ENCODE data around the gene CNTFR. TPM values are rescaled to one million over a fixed set of nuclear protein-coding genes. Genes with fewer than 3 reads are reported as not detected.

Gene CNTFR
- total and polyA plus RNA-seq, 12 donors: 1.1 to 15.2 (median 3.8) TPM

- H3K4me3 ChIP-seq: no peak overlapping the region
- intact Hi-C loops (cut with DNase I): no loop called here
- H3K27ac ChIP-seq: no peak overlapping the region
- DNase-seq: no peak
- no peaks in the 10 kb centered on the region for H3K9me3 ChIP-seq (replicated peaks in 1 of 3)
- H3K36me3 ChIP-seq (replicated peaks in 1 of 2): no peaks in the 10 kb centered on the region
- TF ChIP-seq CTCF (IDR thresholded peaks at IDR 0.05): no peak
- no peak for TF ChIP-seq POLR2A (IDR thresholded peaks at IDR 0.05)
- no peaks in the 10 kb centered on the region for H3K27me3 ChIP-seq
- no peaks in the 10 kb centered on the region for H3K4me1 ChIP-seq (replicated peaks in 1 of 2)
- WGBS, 4 donors: 89 to 93% (median 91%) methylated on average over 4 to 6 of the region's 6 CpGs
Measured at GRCh38 chr9:34520505-34521385, 68.8 kb downstream of the CNTFR start.

GRCh38 chr9:34520096-34520495, 69.4 kb downstream of the CNTFR start:
- Histone ChIP-seq H3K27ac (no peak overlapping the region), H3K27me3 (no peaks in the 10 kb centered on the region), H3K9me3 (replicated peaks in 1 of 3) (no peaks in the 10 kb centered on the region), H3K36me3 (replicated peaks in 1 of 2) (no peaks in the 10 kb centered on the region), H3K4me1 (replicated peaks in 1 of 2) (no peaks in the 10 kb centered on the region), H3K4me3 (no peak overlapping the region)
- intact Hi-C loops (cut with DNase I): no loop called here
- TF ChIP-seq POLR2A (IDR thresholded peaks at IDR 0.05) (no peak), CTCF (IDR thresholded peaks at IDR 0.05) (no peak)
- WGBS, 4 donors: 83 to 90% (median 88%) methylated on average over 5 to 6 of the region's 6 CpGs
- no peak for DNase-seq

GRCh38 chr9:34519321-34520020, 70.1 kb downstream of the CNTFR start:
- no peak overlapping the region for H3K4me3 ChIP-seq
- intact Hi-C loops (cut with DNase I): no loop called here
- H3K27ac ChIP-seq: no peak overlapping the region
- no peaks in the 10 kb centered on the region for H3K4me1 ChIP-seq (replicated peaks in 1 of 2)
- no peaks in the 10 kb centered on the region for H3K36me3 ChIP-seq (replicated peaks in 1 of 2)
- no peaks in the 10 kb centered on the region for H3K9me3 ChIP-seq (replicated peaks in 1 of 3)
- no peaks in the 10 kb centered on the region for H3K27me3 ChIP-seq
- no peak for TF ChIP-seq POLR2A (IDR thresholded peaks at IDR 0.05)
- no peak for TF ChIP-seq CTCF (IDR thresholded peaks at IDR 0.05)
- DNase-seq: no peak
- 81 to 94% (median 86%) methylated on average over 2 of the region's 2 CpGs for WGBS, 4 donors

- Histone ChIP-seq H3K27ac (no peak overlapping the region), H3K4me1 (replicated peaks in 1 of 2) (no peaks in the 10 kb centered on the region), H3K27me3 (no peaks in the 10 kb centered on the region), H3K9me3 (replicated peaks in 1 of 3) (no peaks in the 10 kb centered on the region), H3K36me3 (replicated peaks in 1 of 2) (no peaks in the 10 kb centered on the region), H3K4me3 (no peak overlapping the region)
- no peak for TF ChIP-seq CTCF (IDR thresholded peaks at IDR 0.05)
- TF ChIP-seq POLR2A (IDR thresholded peaks at IDR 0.05): no peak
- intact Hi-C loops (cut with DNase I): no loop called here
- no peak for DNase-seq
- WGBS, 4 donors: 83 to 100% (median 94%) methylated on average over 1 to 2 of the region's 2 CpGs
Measured at GRCh38 chr9:34518896-34519295, 70.6 kb downstream of the CNTFR start.
